ENCODE results near the gene MMP10.

DNA sequence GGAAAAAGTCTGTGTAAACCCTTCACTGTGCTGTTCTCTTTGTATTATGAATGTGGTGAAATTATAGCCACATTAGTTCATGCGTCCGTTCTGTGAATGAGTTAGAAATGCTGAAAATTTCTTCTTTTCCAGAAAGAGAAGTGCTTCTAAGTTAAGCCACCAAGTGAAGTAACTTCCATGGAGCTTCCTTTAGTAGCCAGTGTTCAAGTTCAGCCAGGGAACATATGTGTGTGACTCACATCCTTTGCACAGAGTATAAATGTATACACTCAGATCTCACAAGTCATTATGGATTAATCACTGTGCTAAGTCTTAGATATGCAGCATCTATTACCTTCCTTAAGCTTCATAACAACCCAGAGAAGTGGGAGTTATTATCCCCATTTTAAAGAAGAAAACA is 52.5 kb downstream of the MMP10 start:
- TF ChIP-seq, protein P1, sequence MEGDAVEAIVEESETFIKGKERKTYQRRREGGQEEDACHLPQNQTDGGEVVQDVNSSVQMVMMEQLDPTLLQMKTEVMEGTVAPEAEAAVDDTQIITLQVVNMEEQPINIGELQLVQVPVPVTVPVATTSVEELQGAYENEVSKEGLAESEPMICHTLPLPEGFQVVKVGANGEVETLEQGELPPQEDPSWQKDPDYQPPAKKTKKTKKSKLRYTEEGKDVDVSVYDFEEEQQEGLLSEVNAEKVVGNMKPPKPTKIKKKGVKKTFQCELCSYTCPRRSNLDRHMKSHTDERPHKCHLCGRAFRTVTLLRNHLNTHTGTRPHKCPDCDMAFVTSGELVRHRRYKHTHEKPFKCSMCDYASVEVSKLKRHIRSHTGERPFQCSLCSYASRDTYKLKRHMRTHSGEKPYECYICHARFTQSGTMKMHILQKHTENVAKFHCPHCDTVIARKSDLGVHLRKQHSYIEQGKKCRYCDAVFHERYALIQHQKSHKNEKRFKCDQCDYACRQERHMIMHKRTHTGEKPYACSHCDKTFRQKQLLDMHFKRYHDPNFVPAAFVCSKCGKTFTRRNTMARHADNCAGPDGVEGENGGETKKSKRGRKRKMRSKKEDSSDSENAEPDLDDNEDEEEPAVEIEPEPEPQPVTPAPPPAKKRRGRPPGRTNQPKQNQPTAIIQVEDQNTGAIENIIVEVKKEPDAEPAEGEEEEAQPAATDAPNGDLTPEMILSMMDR (IDR thresholded peaks at IDR 0.05; ENCODE audit: low read depth, low read length, missing input control), result no peak
- TF ChIP-seq EGR1 (IDR thresholded peaks at IDR 0.05; ENCODE audit: low read depth in 2 of 2), result no peak
- no peak for TF ChIP-seq GABPA (IDR thresholded peaks at IDR 0.05 in 1 of 2, conservative IDR thresholded peaks at IDR 0.05 in 1 of 2)
- TF ChIP-seq SP1 (IDR thresholded peaks at IDR 0.05), result no peak
- TF ChIP-seq, protein P2, sequence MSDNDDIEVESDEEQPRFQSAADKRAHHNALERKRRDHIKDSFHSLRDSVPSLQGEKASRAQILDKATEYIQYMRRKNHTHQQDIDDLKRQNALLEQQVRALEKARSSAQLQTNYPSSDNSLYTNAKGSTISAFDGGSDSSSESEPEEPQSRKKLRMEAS (IDR thresholded peaks at IDR 0.05), result no peak
- no peak for TF ChIP-seq YY1 (IDR thresholded peaks at IDR 0.05)
- TF ChIP-seq, protein P3, sequence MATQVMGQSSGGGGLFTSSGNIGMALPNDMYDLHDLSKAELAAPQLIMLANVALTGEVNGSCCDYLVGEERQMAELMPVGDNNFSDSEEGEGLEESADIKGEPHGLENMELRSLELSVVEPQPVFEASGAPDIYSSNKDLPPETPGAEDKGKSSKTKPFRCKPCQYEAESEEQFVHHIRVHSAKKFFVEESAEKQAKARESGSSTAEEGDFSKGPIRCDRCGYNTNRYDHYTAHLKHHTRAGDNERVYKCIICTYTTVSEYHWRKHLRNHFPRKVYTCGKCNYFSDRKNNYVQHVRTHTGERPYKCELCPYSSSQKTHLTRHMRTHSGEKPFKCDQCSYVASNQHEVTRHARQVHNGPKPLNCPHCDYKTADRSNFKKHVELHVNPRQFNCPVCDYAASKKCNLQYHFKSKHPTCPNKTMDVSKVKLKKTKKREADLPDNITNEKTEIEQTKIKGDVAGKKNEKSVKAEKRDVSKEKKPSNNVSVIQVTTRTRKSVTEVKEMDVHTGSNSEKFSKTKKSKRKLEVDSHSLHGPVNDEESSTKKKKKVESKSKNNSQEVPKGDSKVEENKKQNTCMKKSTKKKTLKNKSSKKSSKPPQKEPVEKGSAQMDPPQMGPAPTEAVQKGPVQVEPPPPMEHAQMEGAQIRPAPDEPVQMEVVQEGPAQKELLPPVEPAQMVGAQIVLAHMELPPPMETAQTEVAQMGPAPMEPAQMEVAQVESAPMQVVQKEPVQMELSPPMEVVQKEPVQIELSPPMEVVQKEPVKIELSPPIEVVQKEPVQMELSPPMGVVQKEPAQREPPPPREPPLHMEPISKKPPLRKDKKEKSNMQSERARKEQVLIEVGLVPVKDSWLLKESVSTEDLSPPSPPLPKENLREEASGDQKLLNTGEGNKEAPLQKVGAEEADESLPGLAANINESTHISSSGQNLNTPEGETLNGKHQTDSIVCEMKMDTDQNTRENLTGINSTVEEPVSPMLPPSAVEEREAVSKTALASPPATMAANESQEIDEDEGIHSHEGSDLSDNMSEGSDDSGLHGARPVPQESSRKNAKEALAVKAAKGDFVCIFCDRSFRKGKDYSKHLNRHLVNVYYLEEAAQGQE (IDR thresholded peaks at IDR 0.05), result no peak
- no peak for TF ChIP-seq TAF1 (conservative IDR thresholded peaks at IDR 0.05)
- TF ChIP-seq FOXA1 (IDR thresholded peaks at IDR 0.05), result no peak
- TF ChIP-seq NR2F2 (IDR thresholded peaks at IDR 0.05), result no peak
- TF ChIP-seq JUND (IDR thresholded peaks at IDR 0.05), result no peak
- TF ChIP-seq, protein P4, sequence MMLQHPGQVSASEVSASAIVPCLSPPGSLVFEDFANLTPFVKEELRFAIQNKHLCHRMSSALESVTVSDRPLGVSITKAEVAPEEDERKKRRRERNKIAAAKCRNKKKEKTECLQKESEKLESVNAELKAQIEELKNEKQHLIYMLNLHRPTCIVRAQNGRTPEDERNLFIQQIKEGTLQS (IDR thresholded peaks at IDR 0.05), result no peak

All from liver (tissue), 3 donors.